ENCODE measurements around the gene TMEM151B.

DNA sequence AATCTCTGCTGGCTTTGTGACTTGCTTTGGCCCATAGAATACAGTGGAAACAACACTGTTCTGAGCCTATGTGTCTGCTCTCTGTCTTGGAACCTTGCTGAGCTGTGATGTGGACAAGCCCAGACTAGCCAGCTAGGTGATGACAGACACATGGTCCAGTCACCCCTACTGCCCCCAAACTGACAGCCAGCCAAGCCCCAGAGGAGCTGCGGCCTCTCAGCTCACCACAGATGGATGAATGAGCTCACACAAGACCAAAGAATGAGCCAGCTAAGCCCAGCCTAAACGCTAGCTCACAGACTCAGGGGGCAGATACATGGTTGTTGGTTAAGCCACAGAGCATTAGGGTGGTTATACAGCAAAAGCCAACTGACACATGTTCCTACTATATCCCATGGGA lies 38.8 kb downstream of the TMEM151B start:
- no peak for TF ChIP-seq POLR2AphosphoS5 (IDR thresholded peaks at IDR 0.05; ENCODE audit: borderline replicate concordance, low read depth, low read length)
- TF ChIP-seq EZH2 (IDR thresholded peaks at IDR 0.05), result no peak

Measured in SK-N-MC (cell line).